HCT116 (cell line): ENCODE data around the gene MAML3. TPM values are rescaled to one million over a fixed set of nuclear protein-coding genes. Genes with fewer than 3 reads are reported as not detected.

Source experiments
- ATAC-seq: fragments of 200-7000 bp; cut with Tn5 transposase; 2 replicates; pipeline ENCODE4 v1.9.1; 2020; ENCODE audit warnings: mild to moderate bottlenecking, moderate library complexity
- BruUV-seq: library from RNA; stranded (reverse); fragments of 400-500 nt; replicated peaks from 2 replicates; lab custom pipeline; 2021; lab: Mats Ljungman, UMichigan
- CTCF ChIA-PET: fragments of 300-600 bp; sonication (Branson Sonifier 250); formaldehyde crosslinking; loops from one replicate; lab custom pipeline; 2021; ENCODE audit warnings: antibody characterized with exemption; lab: Charles Lee
- POLR2A ChIA-PET: fragments of 300-600, 350-600 bp; sonication (Branson Sonifier 250); formaldehyde crosslinking; loops from one replicate; lab custom pipeline; 2021; ENCODE audit warnings: antibody characterized with exemption; lab: Charles Lee
- RAD21 ChIA-PET, 2 experiments: fragments of 300-600 bp; sonication (Branson Sonifier 250); formaldehyde crosslinking; loops; one replicate each; lab custom pipeline; 2023; ENCODE audit warnings: low total read pairs in 2 of 2; ENCODE audit not compliant: uncharacterized antibody in 2 of 2, unreplicated experiment in 2 of 2, low non-redundant PET in 1 of 2; lab: Charles Lee
- DNase-seq: peaks from one replicate; pipeline ENCODE4 v3.0.0-alpha.2; 2010; ENCODE audit warnings: low read depth, low spot score
- H2AFZ ChIP-seq: fragments of 200-600 bp; shearing (Covaris generic), sonication (generic); 2 replicates; pipeline ENCODE4 v1.6.1; 2017; ENCODE audit warnings: low read depth, mixed run types, mixed read lengths, antibody characterized with exemption, low read length; ENCODE audit not compliant: poor library complexity, severe bottlenecking
- H3K27ac ChIP-seq: 2 replicates; pipeline ENCODE4 v1.5.1; 2012; ENCODE audit warnings: low read depth, low read length
- H3K27me3 ChIP-seq: fragments of 200-600 bp; sonication (generic); 2 replicates; pipeline ENCODE4 v1.6.1; 2016; ENCODE audit warnings: mixed run types, low read length, mixed read lengths; ENCODE audit not compliant: insufficient read depth
- H3K36me3 ChIP-seq, 2 experiments: fragments of 200-500 bp in 1 of 2; fragments of 200-600 bp in 1 of 2; sonication (Bioruptor generic) in 1 of 2; sonication (generic) in 1 of 2; 2 replicates each; pipeline versions ENCODE4 v1.5.1 to v1.6.1; 2014 to 2016; ENCODE audit warnings: low read length in 2 of 2, inconsistent platforms in 1 of 2, mixed read lengths in 1 of 2, mixed run types in 1 of 2; ENCODE audit not compliant: insufficient read depth in 2 of 2, control insufficient read depth in 1 of 2
- H3K4me1 ChIP-seq, 2 experiments: fragments of 200-600 bp in 1 of 2; sonication (generic) in 1 of 2; 2 replicates each; pipeline versions ENCODE4 v1.5.1 to v1.6.1; 2012 to 2017; ENCODE audit warnings: low read length in 2 of 2, inconsistent platforms in 1 of 2, mild to moderate bottlenecking in 1 of 2, mixed read lengths in 1 of 2, mixed run types in 1 of 2, moderate library complexity in 1 of 2; ENCODE audit not compliant: insufficient read depth in 2 of 2, control insufficient read depth in 1 of 2
- H3K4me2 ChIP-seq: fragments of 200-600 bp; sonication (generic); 2 replicates; pipeline ENCODE4 v1.6.1; 2017; ENCODE audit warnings: mixed run types, low read length, mixed read lengths
- H3K4me3 ChIP-seq, 2 experiments: fragments of 200-600 bp in 1 of 2; sonication (generic) in 1 of 2; replicated peaks in 1 of 2; 2 replicates each; pipeline ENCODE4 v1.5.1; 2011 to 2016; ENCODE audit warnings: low read length in 2 of 2, control low read depth in 1 of 2, low read depth in 1 of 2, mild to moderate bottlenecking in 1 of 2, mixed read lengths in 1 of 2, mixed run types in 1 of 2
- H3K79me2 ChIP-seq: fragments of 200-600 bp; sonication (generic); 2 replicates; pipeline ENCODE4 v1.6.1; 2017; ENCODE audit warnings: mild to moderate bottlenecking, mixed run types, low read length, moderate library complexity, mixed read lengths; ENCODE audit not compliant: insufficient read depth
- H3K9ac ChIP-seq: fragments of 200-600 bp; sonication (generic); 2 replicates; pipeline ENCODE4 v1.6.1; 2016; ENCODE audit warnings: low read length, mixed read lengths
- H3K9me2 ChIP-seq: fragments of 200-600 bp; sonication (generic), shearing (Covaris generic); 2 replicates; pipeline ENCODE4 v1.6.1; 2017; ENCODE audit warnings: mixed run types, mild to moderate bottlenecking, moderate library complexity; ENCODE audit not compliant: insufficient read depth
- H3K9me3 ChIP-seq, 2 experiments: fragments of 200-500 bp in 1 of 2; fragments of 200-600 bp in 1 of 2; sonication (Bioruptor generic) in 1 of 2; sonication (generic) in 1 of 2; 2 replicates each; pipeline ENCODE4 v1.6.1; 2014 to 2017; ENCODE audit warnings: low read length in 2 of 2, mixed read lengths in 2 of 2, inconsistent platforms in 1 of 2, low read depth in 1 of 2, mild to moderate bottlenecking in 1 of 2, mixed run types in 1 of 2, moderate library complexity in 1 of 2; ENCODE audit not compliant: control insufficient read depth in 1 of 2, insufficient read depth in 1 of 2
- H4K20me1 ChIP-seq: fragments of 200-600 bp; sonication (generic), shearing (Covaris generic); 2 replicates; pipeline ENCODE4 v1.6.1; 2017; ENCODE audit warnings: mixed run types, mild to moderate bottlenecking, moderate library complexity; ENCODE audit not compliant: insufficient read depth
- CBX3 ChIP-seq: IDR thresholded peaks from 2 replicates; pipeline ENCODE4 v1.6.1; 2012; ENCODE audit warnings: low read depth
- CTCF ChIP-seq, 3 experiments: fragments of 200-600 bp in 1 of 3; sonication (generic) in 1 of 3; IDR thresholded peaks in 2 of 3; conservative IDR thresholded peaks in 1 of 3; 2 replicates each; pipeline ENCODE4 v1.5.1; 2012 to 2017; ENCODE audit warnings: low read depth in 2 of 3, low read length in 2 of 3, antibody characterized with exemption in 1 of 3, borderline replicate concordance in 1 of 3, control low read depth in 1 of 3, mild to moderate bottlenecking in 1 of 3, mixed read lengths in 1 of 3, mixed run types in 1 of 3, moderate library complexity in 1 of 3; ENCODE audit not compliant: insufficient read depth in 1 of 3
- EGR1 ChIP-seq: IDR thresholded peaks from 2 replicates; pipeline ENCODE4 v1.6.1; 2012; ENCODE audit warnings: low read depth
- ELF1 ChIP-seq: IDR thresholded peaks from 2 replicates; pipeline ENCODE4 v1.6.1; 2012; ENCODE audit warnings: low read depth, borderline replicate concordance
- EZH2phosphoT487 ChIP-seq: fragments of 200-600 bp; IDR thresholded peaks from 2 replicates; pipeline ENCODE4 v1.6.1; 2018; ENCODE audit warnings: antibody characterized with exemption, borderline replicate concordance
- FOSL1 ChIP-seq: IDR thresholded peaks from 2 replicates; pipeline ENCODE4 v1.6.1; 2012; ENCODE audit warnings: low read depth
- JUND ChIP-seq: IDR thresholded peaks from 2 replicates; pipeline ENCODE4 v1.6.1; 2012
- MAX ChIP-seq: IDR thresholded peaks from 2 replicates; pipeline ENCODE4 v1.6.1; 2012
- POLR2AphosphoS5 ChIP-seq: IDR thresholded peaks from 2 replicates; pipeline ENCODE4 v1.6.1; 2011; ENCODE audit warnings: mild to moderate bottlenecking, low read depth, low read length, moderate library complexity
- RAD21 ChIP-seq: IDR thresholded peaks from 2 replicates; pipeline ENCODE4 v1.6.1; 2012; ENCODE audit warnings: low read depth, mild to moderate bottlenecking
- REST ChIP-seq: IDR thresholded peaks from 2 replicates; pipeline ENCODE4 v1.6.1; 2012; ENCODE audit warnings: low read depth
- SIN3A ChIP-seq: IDR thresholded peaks from 2 replicates; pipeline ENCODE4 v1.6.1; 2012; ENCODE audit warnings: low read depth
- SP1 ChIP-seq: IDR thresholded peaks from 2 replicates; pipeline ENCODE4 v1.6.1; 2012; ENCODE audit warnings: low read depth
- YY1 ChIP-seq: IDR thresholded peaks from 2 replicates; pipeline ENCODE4 v1.6.1; 2011; ENCODE audit warnings: low read length, low read depth, moderate library complexity, mild to moderate bottlenecking; ENCODE audit not compliant: insufficient replicate concordance; ENCODE audit errors: extremely low read depth
- ZBTB33 ChIP-seq: IDR thresholded peaks from 2 replicates; pipeline ENCODE4 v1.6.1; 2011; ENCODE audit warnings: mild to moderate bottlenecking, low read length, moderate library complexity; ENCODE audit not compliant: insufficient replicate concordance; ENCODE audit errors: extremely low read depth
- intact Hi-C: fragments of 100-400 bp; cut with micrococcal nuclease; formaldehyde crosslinking; loops from 2 replicates; pipeline ENCODE4 v1.10.0; 2022
- total RNA-seq: library from RNA; stranded (reverse); gene quantifications from one replicate; pipeline ENCODE4 v1.2.1, GENCODE V29; 2021; ENCODE audit not compliant: unreplicated experiment

MAML3 gene
- total RNA-seq, 1 experiment from 2014 or later = 3.1 TPM

GRCh38 chr4:139768366-139768765 is 385.6 kb downstream of the MAML3 start (continued):
- no peak for TF ChIP-seq ZBTB33

GRCh38 chr4:139767585-139767984 is 386.4 kb downstream of the MAML3 start:
- intact Hi-C loops = no loop called here
- TF ChIP-seq EZH2phosphoT487 (no peak), YY1 (no peak), ELF1 (no peak), ZBTB33 (no peak), SP1 (no peak), POLR2AphosphoS5 (no peak), SIN3A (no peak), FOSL1 (no peak), EGR1 (no peak), JUND (no peak), CTCF (IDR thresholded peaks at IDR 0.05 in 2 of 3, conservative IDR thresholded peaks at IDR 0.05 in 1 of 3; ENCODE audit: borderline replicate concordance in 1 of 3, insufficient read depth in 1 of 3, low read depth in 2 of 3, low read length in 2 of 3) (no peak), REST (no peak), CBX3 (no peak), RAD21 (no peak), MAX (no peak)

More at GRCh38 chr4:139767585-139767984, 386.4 kb downstream of the MAML3 start:
- Histone ChIP-seq H3K27me3 (no peaks in the 10 kb centered on the region), H3K9ac (no peak overlapping the region), H4K20me1 (no peaks in the 10 kb centered on the region), H3K9me2 (no peaks in the 10 kb centered on the region), H3K36me3 (no peaks in the 10 kb centered on the region), H3K79me2 (no peaks in the 10 kb centered on the region), H3K9me3 (no peaks in the 10 kb centered on the region), H3K4me3 (no peak overlapping the region), H2AFZ (no peak overlapping the region), H3K4me1 (no peaks in the 10 kb centered on the region), H3K27ac (no peak overlapping the region), H3K4me2 (no peak overlapping the region)
- no TSS peak for BruUV-seq
- CTCF ChIA-PET = no interaction called here
- DNase-seq = no peak
- RAD21 ChIA-PET = no interaction called here
- ATAC-seq = no peak
- POLR2A ChIA-PET = no interaction called here
